SK-N-MC (cell line): Measurements from ENCODE around the gene LOXL1.

Experiments
- EZH2 ChIP-seq: fragments of 200-600 bp; sonication (generic); IDR thresholded peaks from one replicate; pipeline ENCODE4 v1.6.1; 2017; ENCODE audit warnings: antibody characterized with exemption
- POLR2AphosphoS5 ChIP-seq: IDR thresholded peaks from 2 replicates; pipeline ENCODE4 v1.6.1; 2012; ENCODE audit warnings: mild to moderate bottlenecking, low read depth, low read length, borderline replicate concordance

DNA sequence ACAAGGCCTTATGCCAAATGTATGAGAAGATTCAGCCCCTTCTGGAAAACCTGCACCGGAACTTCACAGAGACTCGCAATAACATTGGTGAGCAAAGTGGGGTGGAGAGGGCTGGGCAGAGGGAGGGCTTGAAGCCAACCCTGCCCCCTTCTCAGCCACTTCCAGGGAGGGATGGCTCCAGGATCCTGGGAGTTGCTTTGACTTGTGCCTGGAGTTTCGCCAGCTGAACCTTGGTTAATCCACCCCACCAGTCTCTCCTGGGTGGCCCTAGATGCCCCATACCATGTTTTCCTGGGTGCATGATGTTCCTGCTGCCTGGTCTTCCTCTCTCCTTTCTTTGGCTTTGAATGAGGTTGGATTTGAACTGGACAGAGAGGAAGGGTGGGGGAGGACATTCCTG, 42.1 kb upstream of the LOXL1 start:
- no peak for TF ChIP-seq EZH2
- no peak for TF ChIP-seq POLR2AphosphoS5
